Measurements from ENCODE around the gene KIF7. TPM values are rescaled to one million over a fixed set of nuclear protein-coding genes. Genes with fewer than 3 reads are reported as not detected.

The KIF7 gene
- polyA plus RNA-seq, 3 donors: not detected

GRCh38 chr15:89647191-89647851 lies 7.9 kb downstream of the KIF7 start:
- H3K36me3 Mint-ChIP-seq: no peaks in the 10 kb centered on the region
- no peaks in the 10 kb centered on the region for H3K79me2 ChIP-seq (ENCODE audit: insufficient read depth, low read length)
- no peaks in the 10 kb centered on the region for H3K36me3 ChIP-seq (replicated peaks in 1 of 2; ENCODE audit: control insufficient read depth in 1 of 2, insufficient read depth in 2 of 2, low read length in 2 of 2)
- intact Hi-C loops (cut with micrococcal nuclease): no loop called here
- H3K9ac ChIP-seq (ENCODE audit: insufficient read depth, low read length, poor library complexity, severe bottlenecking): no peak overlapping the region
- peak overlapping the region in 1 of 2 donors; percentile 12 for H3K4me3 Mint-ChIP-seq
- no peaks in the 10 kb centered on the region for H3K27me3 ChIP-seq (ENCODE audit: control insufficient read depth in 2 of 2, insufficient read depth in 2 of 2, low read length in 2 of 2)
- WGBS (ENCODE audit: insufficient coverage): 60% methylated on average over 20 of the region's 25 CpGs
- no peak overlapping the region for H3K4me2 ChIP-seq (replicated peaks; ENCODE audit: extremely low read depth, low read length, poor library complexity, severe bottlenecking)
- H3K27ac ChIP-seq (ENCODE audit: low read depth in 1 of 2, low read length in 2 of 2): no peak overlapping the region
- H2AFZ ChIP-seq (ENCODE audit: insufficient read depth, low read depth, low read length, poor library complexity, severe bottlenecking): no peak overlapping the region
- H3K4me1 ChIP-seq (ENCODE audit: control insufficient read depth in 1 of 2, insufficient read depth in 2 of 2, low read length in 2 of 2): no peaks in the 10 kb centered on the region
- H3K9me3 ChIP-seq (replicated peaks in 1 of 2; ENCODE audit: control insufficient read depth in 1 of 2, insufficient read depth in 1 of 2, low read length in 2 of 2): peaks cover 0 to 5% of the 10 kb centered on the region in 2 donors
- peaks cover 2 to 5% (median 2%) of the 10 kb centered on the region in 3 donors for H3K27me3 Mint-ChIP-seq (ENCODE audit: low read depth in 3 of 3)
- H4K20me1 ChIP-seq (ENCODE audit: insufficient read depth, low read length): no peaks in the 10 kb centered on the region
- H3K4me3 ChIP-seq (replicated peaks in 1 of 3; ENCODE audit: low read depth in 2 of 3, low read length in 3 of 3): no peak overlapping the region
- peaks cover 4% of the 10 kb centered on the region for H3K4me1 Mint-ChIP-seq
- no peak overlapping the region for H3K27ac Mint-ChIP-seq
- TF ChIP-seq CTCF (IDR thresholded peaks at IDR 0.05): peak; percentile 87
- DNase-seq: peak; percentile 23 to 39 (median 24)
- H3K9me3 Mint-ChIP-seq: peaks cover 0 to 4% (median 2%) of the 10 kb centered on the region in 7 donors

DNA sequence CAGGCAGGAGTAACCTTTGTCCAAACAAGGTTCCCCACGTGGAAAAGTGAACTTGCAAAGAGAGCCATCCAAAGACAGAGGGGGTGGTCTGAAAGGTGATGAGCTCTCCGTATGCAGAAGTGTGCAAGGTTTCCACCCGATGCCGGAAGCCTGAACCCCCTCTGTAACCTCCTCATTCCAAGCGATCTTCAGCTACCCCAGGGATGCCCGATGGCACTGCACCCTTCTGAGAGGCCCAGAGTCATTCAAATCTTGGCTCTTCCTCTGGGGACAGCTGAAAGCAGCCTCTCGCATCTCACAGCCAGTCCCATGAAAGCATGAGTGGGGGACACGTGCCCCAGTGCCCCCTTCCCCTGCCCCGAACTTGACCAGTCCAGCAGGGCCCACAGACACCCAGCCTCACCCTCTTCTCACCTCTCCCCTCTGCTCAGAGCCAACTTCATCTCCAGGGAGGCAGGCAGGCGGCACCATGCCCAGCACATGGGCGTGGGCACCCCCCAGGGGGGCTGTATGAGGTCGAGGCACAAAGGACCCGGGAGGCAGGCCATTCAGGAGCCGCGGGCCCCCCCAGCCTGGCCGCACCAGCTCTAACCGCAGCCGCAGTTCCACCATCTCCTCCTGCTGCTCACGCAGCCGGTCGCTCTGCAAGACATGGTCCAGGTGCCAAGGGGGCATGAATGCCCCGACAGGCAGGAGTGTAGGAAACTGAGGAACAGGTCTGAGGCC lies 8.7 kb downstream of the KIF7 start:
- Mint-ChIP-seq H3K4me1 (peaks cover 4% of the 10 kb centered on the region), H3K27ac (no peak overlapping the region), H3K36me3 (no peaks in the 10 kb centered on the region), H3K9me3 (peaks cover 0 to 4% (median 2%) of the 10 kb centered on the region in 7 donors), H3K27me3 (ENCODE audit: low read depth in 3 of 3) (peaks cover 0 to 2% (median 2%) of the 10 kb centered on the region in 3 donors), H3K4me3 (no peak overlapping the region)
- H3K27ac ChIP-seq (ENCODE audit: low read depth in 1 of 2, low read length in 2 of 2): no peak overlapping the region
- H3K4me3 ChIP-seq (replicated peaks in 1 of 3; ENCODE audit: low read depth in 2 of 3, low read length in 3 of 3): no peak overlapping the region
- H3K4me1 ChIP-seq (ENCODE audit: control insufficient read depth in 1 of 2, insufficient read depth in 2 of 2, low read length in 2 of 2): no peaks in the 10 kb centered on the region
- intact Hi-C loops (cut with micrococcal nuclease): no loop called here
- WGBS (ENCODE audit: insufficient coverage): 88% methylated on average over 17 of the region's 22 CpGs
- no peaks in the 10 kb centered on the region for H4K20me1 ChIP-seq (ENCODE audit: insufficient read depth, low read length)
- no peaks in the 10 kb centered on the region for H3K27me3 ChIP-seq (ENCODE audit: control insufficient read depth in 2 of 2, insufficient read depth in 2 of 2, low read length in 2 of 2)
- no peak for TF ChIP-seq CTCF (IDR thresholded peaks at IDR 0.05)
- H3K4me2 ChIP-seq (replicated peaks; ENCODE audit: extremely low read depth, low read length, poor library complexity, severe bottlenecking): no peak overlapping the region
- H3K9me3 ChIP-seq (replicated peaks in 1 of 2; ENCODE audit: control insufficient read depth in 1 of 2, insufficient read depth in 1 of 2, low read length in 2 of 2): peaks cover 0 to 5% of the 10 kb centered on the region in 2 donors
- no peak overlapping the region for H2AFZ ChIP-seq (ENCODE audit: insufficient read depth, low read depth, low read length, poor library complexity, severe bottlenecking)
- no peak overlapping the region for H3K9ac ChIP-seq (ENCODE audit: insufficient read depth, low read length, poor library complexity, severe bottlenecking)
- H3K79me2 ChIP-seq (ENCODE audit: insufficient read depth, low read length): no peaks in the 10 kb centered on the region
- no peaks in the 10 kb centered on the region for H3K36me3 ChIP-seq (replicated peaks in 1 of 2; ENCODE audit: control insufficient read depth in 1 of 2, insufficient read depth in 2 of 2, low read length in 2 of 2)
- DNase-seq: no peak
